Measurements from ENCODE around the gene ALDH1A3. TPM values are rescaled to one million over a fixed set of nuclear protein-coding genes. Genes with fewer than 3 reads are reported as not detected.

ALDH1A3 gene
- 22.7 and 71.6 TPM in 2 replicates for total RNA-seq

GRCh38 chr15:100879464-100880138 is at the start of gene ALDH1A3:
ALDH1A3 (plus strand) TSS chr15:100879831; CDS start chr15:100879908, 77 bp downstream.

DNA sequence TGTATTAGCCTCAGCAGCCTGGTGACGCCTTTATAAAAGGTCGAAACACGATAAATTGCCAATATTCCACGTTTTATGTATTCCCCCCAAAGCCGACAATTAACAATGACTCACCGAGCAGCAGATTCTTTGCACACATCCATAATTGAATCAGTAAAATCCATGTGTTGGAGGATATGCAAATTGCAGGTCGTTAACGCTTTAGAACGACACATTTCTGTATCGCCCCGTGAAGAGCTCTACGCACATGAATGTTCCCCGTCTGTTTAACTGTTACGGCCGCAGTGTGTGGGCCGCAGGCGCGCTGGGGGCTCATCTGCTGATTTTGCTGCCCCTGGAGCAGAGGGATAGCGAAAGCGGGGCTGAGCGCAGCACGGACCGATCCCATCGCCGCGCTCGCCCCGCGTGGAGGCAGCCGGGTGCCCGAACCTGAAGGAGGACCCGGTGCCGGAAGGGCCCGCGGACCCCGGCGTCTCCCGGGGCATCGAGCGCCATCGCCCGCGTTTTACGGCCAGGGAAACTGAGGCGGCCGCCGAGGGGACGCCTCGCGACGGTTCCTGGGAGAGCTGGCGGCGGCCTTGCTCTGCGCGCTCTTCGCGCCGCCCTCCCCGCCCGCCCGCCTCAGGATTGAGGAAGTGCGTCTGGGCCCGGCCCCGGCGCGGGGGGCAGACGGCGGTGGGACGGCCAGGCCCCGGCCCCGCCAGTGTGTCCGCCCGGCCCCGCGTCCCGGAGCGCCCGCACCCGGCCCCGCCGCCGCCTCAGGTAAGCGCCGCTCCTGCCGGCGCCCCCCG is 39.3 kb downstream of the ALDH1A3 start, which contains the start of gene LRRK1:
Gene LRRK1, plus strand, starts transcription at position 668 of the 791 bp plus-strand sequence. CDS start 5,276 bp downstream, outside the sequence.

Other genes starting within 250 kb of the ALDH1A3 start
- gene LRRK1, start 39.5 kb downstream of the ALDH1A3 start, total RNA-seq: 4.0 and 9.8 TPM in 2 replicates